ENCODE data around the gene VTI1A.
"Not testable (repeated sequence)": the region's sequence is repeated elsewhere in the genome, so short reads cannot be mapped to it uniquely, and the experiment has no call there.

The VTI1A gene

GRCh38 chr10:112716076-112716475 lies 269.1 kb downstream of the VTI1A start:
- DNase-seq (ENCODE audit: low read depth in 3 of 3, low spot score in 1 of 3) = no peak

GRCh38 chr10:112716924-112717413 lies 270.0 kb downstream of the VTI1A start:
- DNase-seq (ENCODE audit: low read depth in 3 of 3, low spot score in 1 of 3) = no peak

DNA sequence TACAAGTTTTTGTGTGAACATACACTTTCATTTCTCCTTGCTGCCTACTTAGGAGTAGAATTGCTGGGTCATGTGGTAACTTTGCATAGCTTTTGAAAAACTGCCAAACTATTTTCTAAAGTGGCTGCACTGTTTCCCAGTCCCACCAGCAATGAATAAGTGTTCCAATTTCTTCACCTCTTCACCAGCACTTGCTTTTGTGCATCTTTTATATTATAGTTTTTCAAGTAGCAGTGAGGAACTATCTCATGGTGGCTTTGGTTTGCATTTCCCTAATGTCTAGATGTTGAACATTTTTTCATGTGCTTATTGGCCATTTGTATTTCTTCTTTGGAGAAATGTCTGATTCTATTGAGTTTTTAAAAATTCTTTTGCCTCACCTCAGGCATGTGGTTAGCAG lies 273.2 kb downstream of the VTI1A start:
- no peak for DNase-seq (ENCODE audit: low read depth in 3 of 3, low spot score in 1 of 3)

DNA sequence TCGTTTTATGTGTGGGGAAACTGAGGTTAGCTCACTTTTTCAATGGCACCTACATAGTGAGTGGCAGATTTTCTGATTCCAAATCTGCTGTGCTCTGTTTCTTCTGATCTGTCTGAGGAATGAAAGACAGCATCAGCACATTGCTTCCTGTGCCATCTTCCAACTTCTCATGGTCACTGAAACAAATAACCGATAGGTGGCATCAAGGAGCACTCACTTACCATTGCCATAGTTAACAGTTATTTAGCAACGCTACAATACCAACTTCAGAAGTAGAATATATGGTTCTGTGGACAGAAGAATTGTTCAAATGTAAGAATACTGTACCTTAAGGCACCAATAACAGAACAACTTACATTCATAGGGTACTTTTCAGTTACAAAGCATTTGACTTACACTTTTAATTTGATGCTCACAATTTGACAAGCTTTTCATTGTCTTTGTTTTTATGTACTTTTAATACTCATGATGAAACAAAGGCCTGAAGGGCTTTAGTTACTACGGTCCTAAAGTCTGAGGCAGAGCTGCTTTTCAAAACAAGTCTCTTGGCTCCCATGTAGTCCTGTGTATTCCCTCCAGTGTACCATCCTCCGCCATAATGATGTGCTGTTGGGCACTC lies 274.2 kb downstream of the VTI1A start:
- DNase-seq (ENCODE audit: low read depth in 3 of 3, low spot score in 1 of 3) = no peak

- DNase-seq (ENCODE audit: low read depth in 3 of 3, low spot score in 1 of 3) = no peak
These were observed 275.7 kb downstream of the VTI1A start for GRCh38 chr10:112722758-112723157.

GRCh38 chr10:112723876-112724275 lies 276.9 kb downstream of the VTI1A start:
- DNase-seq (ENCODE audit: low read depth in 3 of 3, low spot score in 1 of 3) = no peak

DNA sequence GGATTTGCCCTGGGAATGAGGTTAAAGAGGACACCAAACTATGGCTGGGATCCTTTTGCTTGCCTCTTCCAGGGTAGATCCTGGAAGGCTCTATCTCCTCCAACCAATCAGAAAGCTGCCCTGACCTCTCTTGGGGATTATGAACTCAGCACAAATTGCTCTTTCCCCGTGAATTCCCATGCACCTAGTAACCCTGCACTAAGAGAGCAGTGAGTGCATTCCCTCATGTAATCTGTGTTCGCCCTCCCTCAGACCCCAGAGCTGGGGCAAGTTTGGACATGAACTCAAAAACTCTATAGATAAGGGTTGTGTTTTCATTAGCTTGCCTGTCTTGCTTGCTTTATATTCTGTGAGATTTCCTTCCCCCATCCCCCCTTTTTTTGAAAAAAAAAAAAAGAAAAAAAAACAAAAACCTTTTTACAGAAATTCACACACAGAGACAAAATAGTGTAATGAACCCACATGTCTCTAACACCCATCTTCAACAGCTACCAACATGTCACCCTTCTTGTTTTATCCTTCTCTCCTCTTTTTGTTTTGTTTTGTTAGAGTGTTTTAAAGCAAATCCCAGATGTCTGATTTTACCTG lies 277.5 kb downstream of the VTI1A start:
- no peak for DNase-seq (ENCODE audit: low read depth in 3 of 3, low spot score in 1 of 3)

DNA sequence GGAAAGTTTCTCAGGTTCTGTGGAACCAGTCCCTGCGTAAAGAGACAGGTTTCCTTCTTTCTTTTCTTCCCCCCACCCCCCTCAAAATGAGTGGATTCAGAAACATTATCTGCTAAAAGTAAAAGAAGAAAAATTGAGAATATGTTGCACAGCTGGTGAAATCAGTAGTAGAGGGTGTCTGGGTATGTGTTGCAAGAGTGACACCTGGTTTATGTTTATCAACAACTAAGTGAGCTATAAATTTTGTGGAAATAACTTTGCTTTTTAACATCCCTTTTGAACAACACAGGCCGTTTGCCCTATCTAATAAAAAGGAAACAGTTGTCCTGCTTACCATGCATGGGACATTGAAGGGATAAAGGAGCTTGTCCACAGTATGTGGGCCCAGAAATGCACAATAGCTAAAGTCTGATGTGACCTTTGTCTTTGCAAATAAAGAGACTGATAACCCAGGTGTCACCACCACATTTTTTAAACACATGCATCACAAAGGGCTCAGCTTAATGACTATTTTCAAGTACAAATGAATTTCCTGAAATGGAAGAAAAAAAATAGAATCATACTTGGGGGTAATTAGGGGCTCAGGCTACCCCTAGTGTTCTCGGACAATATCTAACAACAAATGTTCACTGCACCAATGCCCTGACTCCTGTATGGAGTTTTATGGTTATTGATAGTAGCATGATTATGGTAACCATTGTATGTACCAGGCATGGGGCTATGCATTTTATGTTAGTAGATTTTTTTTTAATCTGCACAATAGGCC lies 281.3 kb downstream of the VTI1A start:
- no peak for DNase-seq (ENCODE audit: low read depth in 3 of 3, low spot score in 1 of 3)

DNA sequence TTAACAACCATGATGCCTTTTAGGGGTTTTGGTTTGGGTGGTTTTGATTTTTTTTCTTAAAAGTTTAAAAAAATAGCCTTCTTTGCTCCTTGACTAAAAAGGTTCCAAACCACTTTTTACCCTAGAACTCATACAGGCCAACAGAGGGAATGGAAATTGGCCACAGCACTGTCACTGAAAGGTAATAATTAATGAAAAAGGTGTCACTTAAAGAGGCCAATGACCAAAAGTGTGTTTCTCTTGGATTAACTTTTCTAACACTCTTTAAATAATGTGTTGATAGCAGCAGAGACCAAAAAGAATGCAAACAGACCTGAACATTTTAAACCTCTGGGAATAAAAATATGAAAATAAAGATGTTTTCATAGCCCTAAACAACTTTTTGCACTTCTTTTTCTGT lies 282.0 kb downstream of the VTI1A start:
- no peak for DNase-seq (ENCODE audit: low read depth in 3 of 3, low spot score in 1 of 3)

- DNase-seq (ENCODE audit: low read depth in 3 of 3, low spot score in 1 of 3) = not testable (repeated sequence)
These were observed 284.4 kb downstream of the VTI1A start for GRCh38 chr10:112731450-112731849.

DNA sequence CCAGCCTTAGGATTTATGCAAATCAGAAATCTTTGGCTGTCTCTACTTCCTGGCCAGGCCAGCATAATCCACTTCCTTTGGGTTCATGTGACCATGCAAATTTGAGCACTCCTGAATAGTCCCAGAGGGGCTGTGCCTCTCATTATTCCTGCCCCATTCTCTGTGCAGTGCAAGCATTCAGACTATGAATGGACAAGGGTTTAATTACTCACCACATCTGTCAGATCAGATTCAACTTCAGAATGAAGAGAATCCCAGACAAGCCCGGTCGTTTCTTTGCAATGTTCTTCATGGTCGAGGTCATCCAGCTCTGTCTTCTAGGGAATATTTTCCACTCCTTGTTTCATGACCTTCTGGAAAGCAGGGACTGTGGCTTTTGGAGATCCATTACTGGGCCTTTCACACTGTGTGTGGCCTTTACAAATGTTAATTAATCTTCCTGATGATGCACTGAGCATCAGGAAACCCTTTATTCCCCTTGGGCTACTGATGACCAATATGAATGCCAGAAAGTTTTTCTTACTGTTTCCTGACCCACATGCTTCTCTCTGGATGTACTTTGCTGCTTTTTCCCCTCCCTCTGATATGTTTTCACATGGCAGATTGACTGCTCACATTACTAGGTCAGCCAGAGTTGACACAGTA lies 285.4 kb downstream of the VTI1A start:
- no peak for DNase-seq (ENCODE audit: low read depth in 3 of 3, low spot score in 1 of 3)

DNA sequence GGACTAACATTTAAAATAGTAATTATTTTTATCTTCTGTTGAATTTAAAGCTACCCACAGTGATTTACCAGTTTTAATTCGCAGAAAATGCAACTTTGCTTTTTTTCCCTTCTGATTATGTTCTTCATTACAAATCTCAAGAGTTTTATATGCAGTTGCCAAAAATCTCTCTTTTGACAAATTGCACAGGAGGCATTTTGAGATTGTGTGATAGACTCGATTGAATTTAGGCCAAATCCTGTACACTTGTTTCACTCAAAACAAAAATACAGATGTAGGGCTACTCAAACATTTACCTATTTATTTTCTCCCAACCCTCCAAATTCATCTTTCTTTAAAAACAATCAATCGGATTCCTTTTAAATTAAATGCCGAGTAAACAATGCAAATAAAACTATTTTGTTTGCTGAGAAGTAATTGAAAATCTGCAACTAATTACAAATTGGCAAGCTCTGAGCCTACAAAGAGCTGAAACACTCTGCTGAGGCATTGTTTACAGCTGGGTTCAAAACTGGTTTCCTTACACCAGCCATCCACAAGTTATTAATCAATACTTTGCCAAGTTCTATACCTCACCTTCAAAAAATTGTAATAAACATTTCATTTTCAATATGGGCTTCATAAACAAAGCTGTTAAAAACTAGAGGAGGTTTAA lies 288.2 kb downstream of the VTI1A start:
- DNase-seq (ENCODE audit: low read depth in 3 of 3, low spot score in 1 of 3) = no peak

- no peak for DNase-seq (ENCODE audit: low read depth in 3 of 3, low spot score in 1 of 3)
These were observed 291.9 kb downstream of the VTI1A start for GRCh38 chr10:112738606-112739591.

GRCh38 chr10:112739592-112740353 lies 292.8 kb downstream of the VTI1A start:
- no peak for DNase-seq (ENCODE audit: low read depth in 3 of 3, low spot score in 1 of 3)

DNA sequence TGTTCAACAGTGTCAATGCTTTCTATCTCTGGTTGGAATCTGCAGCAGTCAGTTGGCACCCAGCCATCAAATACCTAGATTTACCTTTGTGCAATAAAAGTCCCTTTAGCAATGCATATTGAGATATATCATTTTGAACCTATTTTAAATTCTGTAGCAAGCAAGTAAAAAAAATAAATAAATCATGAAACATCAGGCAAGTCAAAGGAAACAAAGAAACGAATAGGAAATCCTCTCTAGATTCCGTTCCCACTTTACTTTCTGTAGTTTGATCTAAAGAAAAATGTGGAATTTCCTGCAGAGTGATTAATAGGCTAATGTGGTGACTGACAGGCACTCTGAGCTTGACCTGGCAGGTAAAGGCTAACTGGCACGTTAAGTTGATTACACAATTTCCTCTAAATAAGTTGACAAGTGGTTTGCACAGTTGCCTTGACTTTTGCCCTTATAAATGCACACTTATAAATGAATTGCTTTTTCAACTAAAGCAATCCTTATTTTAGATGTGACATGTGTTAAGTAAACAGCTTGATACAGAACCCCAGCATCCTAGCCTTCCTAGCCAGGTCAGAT lies 294.9 kb downstream of the VTI1A start:
- DNase-seq (ENCODE audit: low read depth in 3 of 3, low spot score in 1 of 3) = no peak

- no peak for DNase-seq (ENCODE audit: low read depth in 3 of 3, low spot score in 1 of 3)
These were observed 297.4 kb downstream of the VTI1A start for GRCh38 chr10:112744181-112745096.

GRCh38 chr10:112746329-112746728 lies 299.3 kb downstream of the VTI1A start:
- DNase-seq (ENCODE audit: low read depth in 3 of 3, low spot score in 1 of 3) = no peak

Measured in stimulated activated CD4-positive, alpha-beta T cell treated with anti-CD3 and anti-CD28 coated beads, TNF-alpha, amount 100 ng/mL, for 1 hour (primary cell).